HFFc6 (cell line): ENCODE data around the gene FAM3B. TPM values are rescaled to one million over a fixed set of nuclear protein-coding genes. Genes with fewer than 3 reads are reported as not detected.

ENCODE experiments used
- DNase-seq: peaks from one replicate; pipeline ENCODE4 v3.0.0-alpha.2; 2018
- H3K27ac Mint-ChIP-seq: 2 replicates; pipeline ENCODE4 v1.8.0; 2020; ENCODE audit warnings: mild to moderate bottlenecking, mixed read lengths
- H3K27me3 Mint-ChIP-seq: 2 replicates; pipeline ENCODE4 v1.8.0; 2021; ENCODE audit warnings: mild to moderate bottlenecking, moderate library complexity, mixed read lengths; ENCODE audit not compliant: insufficient read depth
- H3K36me3 Mint-ChIP-seq: 2 replicates; pipeline ENCODE4 v1.8.0; 2021; ENCODE audit warnings: low read depth, mixed read lengths
- H3K4me1 Mint-ChIP-seq: 2 replicates; pipeline ENCODE4 v1.8.0; 2020; ENCODE audit warnings: low read depth, mixed read lengths
- H3K4me3 Mint-ChIP-seq: 2 replicates; pipeline ENCODE4 v1.8.0; 2020; ENCODE audit warnings: mild to moderate bottlenecking, moderate library complexity, mixed read lengths
- H3K9me3 Mint-ChIP-seq: 2 replicates; pipeline ENCODE4 v1.8.0; 2020; ENCODE audit warnings: mild to moderate bottlenecking, mixed read lengths
- CTCF ChIP-seq: fragments of 200-600 bp; sonication (generic); IDR thresholded peaks from 2 replicates; pipeline ENCODE4 v1.5.0; 2021; ENCODE audit warnings: antibody characterized with exemption, mild to moderate bottlenecking
- long read RNA-seq: library from polyadenylated mRNA; unstranded; transcript quantifications from one replicate; pipeline ENCODE4 v2.0.0, GENCODE V29; 2019
- total RNA-seq, 6 experiments: library from RNA; stranded (reverse); fragmentation: NEBNext Ultra II Directional; extraction: Animal tissue kit (Norgen Biotek cat#: 25700); gene quantifications; 2 replicates in 1 of 6; 3 replicates in 5 of 6; pipeline ENCODE4 v1.2.3, GENCODE V29; 2021

FAM3B gene, protein sequence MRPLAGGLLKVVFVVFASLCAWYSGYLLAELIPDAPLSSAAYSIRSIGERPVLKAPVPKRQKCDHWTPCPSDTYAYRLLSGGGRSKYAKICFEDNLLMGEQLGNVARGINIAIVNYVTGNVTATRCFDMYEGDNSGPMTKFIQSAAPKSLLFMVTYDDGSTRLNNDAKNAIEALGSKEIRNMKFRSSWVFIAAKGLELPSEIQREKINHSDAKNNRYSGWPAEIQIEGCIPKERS
- not detected for total RNA-seq
- long read RNA-seq: 0 reads

GRCh38 chr21:41316200-41317062 lies at the start of gene FAM3B:
FAM3B (plus strand) TSS chr21:41316801; CDS start chr21:41316880, 79 bp downstream.
- TF ChIP-seq CTCF: no peak
- 0 out of 2 replicates have a peak, but pooled peaks cover 3% of the 10 kb centered on the region for H3K9me3 Mint-ChIP-seq
- H3K36me3 Mint-ChIP-seq: no peaks in the 10 kb centered on the region
- no peak within 1 kb of the TSS for H3K27ac Mint-ChIP-seq
- peaks cover 11% of the 10 kb centered on the region for H3K27me3 Mint-ChIP-seq
- H3K4me1 Mint-ChIP-seq: no peaks in the 10 kb centered on the region
- H3K4me3 Mint-ChIP-seq: no peak within 1 kb of the TSS
- DNase-seq: no peak

DNA sequence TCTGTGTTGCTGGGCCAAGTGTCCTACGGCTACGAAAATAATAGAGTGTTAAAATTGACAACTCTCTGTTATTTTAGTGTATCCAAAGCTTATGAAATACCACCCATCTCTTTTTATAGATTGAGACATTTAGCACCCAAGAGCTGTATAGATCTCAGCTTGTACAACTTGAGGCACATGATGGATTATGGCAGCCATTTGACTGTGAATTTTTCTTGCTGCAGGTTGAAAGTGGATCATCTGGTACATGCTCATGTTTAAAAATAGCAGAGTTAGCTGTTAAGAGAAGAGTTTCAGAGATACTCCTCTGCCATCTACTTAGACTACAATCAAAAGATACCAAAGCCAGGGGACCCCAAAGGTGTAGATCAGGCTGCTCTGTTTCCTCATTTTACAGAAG lies 49.3 kb upstream of the FAM3B start:
- Mint-ChIP-seq H3K27ac (no peak overlapping the region), H3K27me3 (no peaks in the 10 kb centered on the region), H3K36me3 (no peaks in the 10 kb centered on the region), H3K4me3 (no peak overlapping the region), H3K4me1 (no peaks in the 10 kb centered on the region), H3K9me3 (peaks cover 6% of the 10 kb centered on the region)
- no peak for TF ChIP-seq CTCF
- no peak for DNase-seq

GRCh38 chr21:41269535-41269934 lies 47.1 kb upstream of the FAM3B start:
- no peak for TF ChIP-seq CTCF
- no peak for DNase-seq
- Mint-ChIP-seq H3K4me3 (no peak overlapping the region), H3K36me3 (peaks cover 5% of the 10 kb centered on the region; the same call in 1 of the 2 replicates), H3K9me3 (peaks cover 11% of the 10 kb centered on the region; the same call in 1 of the 2 replicates), H3K27ac (no peak overlapping the region), H3K4me1 (no peaks in the 10 kb centered on the region), H3K27me3 (no peaks in the 10 kb centered on the region)

DNA sequence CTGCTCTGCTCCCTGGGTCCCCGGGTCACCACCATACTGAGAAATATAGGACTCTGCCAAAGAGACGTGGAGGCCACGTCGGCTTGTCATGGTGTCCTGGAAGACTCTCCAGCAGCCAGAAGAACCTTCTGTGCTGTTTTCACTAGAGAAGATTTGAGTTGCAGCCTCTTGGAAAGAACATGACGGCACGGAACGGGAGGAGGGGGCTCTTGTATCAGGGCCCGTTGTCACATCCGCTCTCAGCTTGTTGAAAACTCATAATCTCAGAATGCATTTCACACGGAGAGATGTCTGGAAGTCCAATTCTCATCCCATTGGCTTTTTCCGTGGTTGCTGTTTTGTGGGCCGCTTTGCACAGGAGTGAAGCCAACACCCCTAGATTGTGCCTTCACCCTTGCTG lies 39.4 kb upstream of the FAM3B start:
- Mint-ChIP-seq H3K27ac (no peak overlapping the region), H3K4me3 (no peak overlapping the region), H3K36me3 (peaks cover 5% of the 10 kb centered on the region; the same call in 1 of the 2 replicates), H3K9me3 (peaks cover 15% of the 10 kb centered on the region), H3K4me1 (no peaks in the 10 kb centered on the region), H3K27me3 (peaks cover 7% of the 10 kb centered on the region)
- no peak for TF ChIP-seq CTCF
- no peak for DNase-seq

DNA sequence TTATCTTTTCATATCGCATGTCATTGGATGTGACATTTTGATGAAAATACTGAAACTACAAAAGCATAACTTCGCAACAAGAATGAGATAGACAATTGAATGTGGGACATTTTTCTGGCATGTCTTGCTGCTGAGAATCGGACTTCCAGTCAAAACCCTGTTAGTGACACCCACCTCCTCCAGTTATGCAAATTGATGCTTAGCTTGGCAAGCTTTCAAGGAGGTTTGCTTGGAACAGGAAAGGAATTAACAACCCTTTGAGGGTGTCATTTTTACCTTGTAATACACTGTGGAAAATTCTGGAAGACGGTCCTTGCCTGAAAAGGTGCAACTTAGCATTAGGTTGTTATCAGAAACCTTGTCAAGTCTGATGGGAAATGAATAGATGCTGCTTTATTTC lies 38.8 kb upstream of the FAM3B start:
- Mint-ChIP-seq H3K27me3 (peaks cover 8% of the 10 kb centered on the region), H3K27ac (no peak overlapping the region), H3K4me1 (no peaks in the 10 kb centered on the region), H3K4me3 (no peak overlapping the region), H3K9me3 (peaks cover 9% of the 10 kb centered on the region), H3K36me3 (peaks cover 2% of the 10 kb centered on the region; the same call in 1 of the 2 replicates)
- no peak for DNase-seq
- no peak for TF ChIP-seq CTCF
